ENCODE results near the gene TUBGCP4.

TUBGCP4 gene

GRCh38 chr15:43403616-43404015 is 32.7 kb downstream of the TUBGCP4 start:
- DNase-seq (ENCODE audit: low read depth) = no peak

- DNase-seq (ENCODE audit: low read depth) = no peak
These were observed 33.2 kb downstream of the TUBGCP4 start for GRCh38 chr15:43404130-43404529.

- no peak for DNase-seq (ENCODE audit: low read depth)
These were observed 35.3 kb downstream of the TUBGCP4 start for GRCh38 chr15:43406189-43406588.

GRCh38 chr15:43406808-43407207 is 35.9 kb downstream of the TUBGCP4 start:
- no peak for DNase-seq (ENCODE audit: low read depth)

- DNase-seq (ENCODE audit: low read depth) = no peak
These were observed 37.9 kb downstream of the TUBGCP4 start for GRCh38 chr15:43408789-43409188.

- DNase-seq (ENCODE audit: low read depth) = peak; percentile 61
These were observed 39.8 kb downstream of the TUBGCP4 start for GRCh38 chr15:43410572-43411214.

- DNase-seq (ENCODE audit: low read depth) = no peak
These were observed 41.2 kb downstream of the TUBGCP4 start for GRCh38 chr15:43412096-43412495.

GRCh38 chr15:43414196-43414595 is 43.3 kb downstream of the TUBGCP4 start:
- no peak for DNase-seq (ENCODE audit: low read depth)

GRCh38 chr15:43420435-43420834 is 49.5 kb downstream of the TUBGCP4 start:
- DNase-seq (ENCODE audit: low read depth) = no peak

GRCh38 chr15:43420876-43421275 is 50.0 kb downstream of the TUBGCP4 start:
- no peak for DNase-seq (ENCODE audit: low read depth)

GRCh38 chr15:43423793-43424192 is 52.9 kb downstream of the TUBGCP4 start:
- DNase-seq (ENCODE audit: low read depth) = no peak

GRCh38 chr15:43429687-43430086 is 58.8 kb downstream of the TUBGCP4 start:
- DNase-seq (ENCODE audit: low read depth) = no peak

- DNase-seq (ENCODE audit: low read depth) = peak; percentile 45
These were observed 62.3 kb downstream of the TUBGCP4 start for GRCh38 chr15:43433165-43433564.

GRCh38 chr15:43433661-43434303 is 62.9 kb downstream of the TUBGCP4 start:
- DNase-seq (ENCODE audit: low read depth) = no peak

GRCh38 chr15:43434446-43434845 is 63.5 kb downstream of the TUBGCP4 start:
- no peak for DNase-seq (ENCODE audit: low read depth)

GRCh38 chr15:43436395-43436794 is 65.5 kb downstream of the TUBGCP4 start:
- DNase-seq (ENCODE audit: low read depth) = no peak

- DNase-seq (ENCODE audit: low read depth) = no peak
These were observed 68.4 kb downstream of the TUBGCP4 start for GRCh38 chr15:43439268-43439667.

- peak; percentile 98 for DNase-seq (ENCODE audit: low read depth)
These were observed 69.9 kb downstream of the TUBGCP4 start for GRCh38 chr15:43440721-43441281.

GRCh38 chr15:43441316-43441715 is 70.4 kb downstream of the TUBGCP4 start:
- peak; percentile 55 for DNase-seq (ENCODE audit: low read depth)

GRCh38 chr15:43446344-43446743 is 75.4 kb downstream of the TUBGCP4 start:
- DNase-seq (ENCODE audit: low read depth) = no peak

- DNase-seq (ENCODE audit: low read depth) = no peak
These were observed 79.1 kb downstream of the TUBGCP4 start for GRCh38 chr15:43449981-43450380.
